ENCODE measurements around the gene TRAP1.

Gene TRAP1

GRCh38 chr16:3713587-3714242 is 3.6 kb downstream of the TRAP1 start:
- Histone ChIP-seq H3K36me3 (no peaks in the 10 kb centered on the region), H3K4me1 (ENCODE audit: control insufficient read depth in 1 of 2, insufficient read depth in 1 of 2, low read depth in 1 of 2, low read length in 1 of 2) (peaks cover 15 to 20% of the 10 kb centered on the region in 2 experiments), H3K27me3 (no peaks in the 10 kb centered on the region), H3K27ac (no peak overlapping the region), H3K4me3 (ENCODE audit: low read depth in 1 of 2, low read length in 1 of 2) (no peak overlapping the region), H3K9me3 (no peaks in the 10 kb centered on the region)
- TF ChIP-seq, protein P1, sequence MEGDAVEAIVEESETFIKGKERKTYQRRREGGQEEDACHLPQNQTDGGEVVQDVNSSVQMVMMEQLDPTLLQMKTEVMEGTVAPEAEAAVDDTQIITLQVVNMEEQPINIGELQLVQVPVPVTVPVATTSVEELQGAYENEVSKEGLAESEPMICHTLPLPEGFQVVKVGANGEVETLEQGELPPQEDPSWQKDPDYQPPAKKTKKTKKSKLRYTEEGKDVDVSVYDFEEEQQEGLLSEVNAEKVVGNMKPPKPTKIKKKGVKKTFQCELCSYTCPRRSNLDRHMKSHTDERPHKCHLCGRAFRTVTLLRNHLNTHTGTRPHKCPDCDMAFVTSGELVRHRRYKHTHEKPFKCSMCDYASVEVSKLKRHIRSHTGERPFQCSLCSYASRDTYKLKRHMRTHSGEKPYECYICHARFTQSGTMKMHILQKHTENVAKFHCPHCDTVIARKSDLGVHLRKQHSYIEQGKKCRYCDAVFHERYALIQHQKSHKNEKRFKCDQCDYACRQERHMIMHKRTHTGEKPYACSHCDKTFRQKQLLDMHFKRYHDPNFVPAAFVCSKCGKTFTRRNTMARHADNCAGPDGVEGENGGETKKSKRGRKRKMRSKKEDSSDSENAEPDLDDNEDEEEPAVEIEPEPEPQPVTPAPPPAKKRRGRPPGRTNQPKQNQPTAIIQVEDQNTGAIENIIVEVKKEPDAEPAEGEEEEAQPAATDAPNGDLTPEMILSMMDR (IDR thresholded peaks at IDR 0.05) = no peak

- no peaks in the 10 kb centered on the region for H3K36me3 ChIP-seq
- no peak overlapping the region for H3K4me3 ChIP-seq (ENCODE audit: low read depth in 1 of 2, low read length in 1 of 2)
- H3K27ac ChIP-seq = no peak overlapping the region
- no peaks in the 10 kb centered on the region for H3K9me3 ChIP-seq
- no peaks in the 10 kb centered on the region for H3K27me3 ChIP-seq
- peaks cover 13 to 16% of the 10 kb centered on the region in 2 experiments for H3K4me1 ChIP-seq (ENCODE audit: control insufficient read depth in 1 of 2, insufficient read depth in 1 of 2, low read depth in 1 of 2, low read length in 1 of 2)
- TF ChIP-seq, protein P1 (IDR thresholded peaks at IDR 0.05) = no peak
Observed at GRCh38 chr16:3712861-3713372, 4.4 kb downstream of the TRAP1 start.

DNA sequence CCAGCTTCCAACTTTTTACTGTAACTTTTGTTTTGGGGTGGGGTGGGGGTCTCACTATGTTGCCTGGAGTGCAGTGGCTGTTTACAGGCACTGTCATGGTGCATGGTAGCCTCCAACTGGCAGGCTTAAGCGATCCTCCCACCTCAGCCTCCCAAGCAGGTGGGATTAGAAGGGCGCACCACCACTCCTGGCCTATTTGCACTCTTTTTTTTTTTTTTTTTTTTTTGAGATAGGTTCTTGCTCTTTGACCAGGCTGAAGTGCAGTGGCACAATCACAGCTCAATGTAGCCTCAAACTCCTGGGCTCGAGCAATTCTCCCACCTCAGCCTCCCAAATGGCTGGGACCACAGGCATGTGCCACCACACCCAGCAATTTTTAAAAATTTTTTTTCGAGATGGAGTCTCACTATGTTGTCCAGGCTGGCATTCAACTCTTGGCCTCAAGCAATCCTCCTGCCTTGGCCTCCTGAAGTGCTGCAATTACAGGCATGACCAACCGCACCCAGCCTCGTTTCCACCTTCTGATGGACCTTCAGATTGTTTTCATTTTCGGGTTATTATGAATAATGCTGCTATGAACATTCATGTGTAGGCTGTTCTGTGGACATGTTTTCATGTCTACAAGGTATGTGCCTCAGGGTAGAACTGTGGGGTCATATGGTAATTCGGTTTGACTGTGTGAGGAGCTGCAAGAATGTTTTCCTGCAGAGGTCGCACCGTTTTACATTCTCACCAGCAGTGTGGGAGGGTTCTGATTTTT is 10.9 kb downstream of the TRAP1 start:
- Histone ChIP-seq H3K9me3 (no peaks in the 10 kb centered on the region), H3K27me3 (no peaks in the 10 kb centered on the region), H3K27ac (no peak overlapping the region), H3K36me3 (no peaks in the 10 kb centered on the region), H3K4me3 (ENCODE audit: low read depth in 1 of 2, low read length in 1 of 2) (no peak overlapping the region), H3K4me1 (ENCODE audit: control insufficient read depth in 1 of 2, insufficient read depth in 1 of 2, low read depth in 1 of 2, low read length in 1 of 2) (no peaks in the 10 kb centered on the region)
- TF ChIP-seq, protein P1 (IDR thresholded peaks at IDR 0.05) = no peak

DNA sequence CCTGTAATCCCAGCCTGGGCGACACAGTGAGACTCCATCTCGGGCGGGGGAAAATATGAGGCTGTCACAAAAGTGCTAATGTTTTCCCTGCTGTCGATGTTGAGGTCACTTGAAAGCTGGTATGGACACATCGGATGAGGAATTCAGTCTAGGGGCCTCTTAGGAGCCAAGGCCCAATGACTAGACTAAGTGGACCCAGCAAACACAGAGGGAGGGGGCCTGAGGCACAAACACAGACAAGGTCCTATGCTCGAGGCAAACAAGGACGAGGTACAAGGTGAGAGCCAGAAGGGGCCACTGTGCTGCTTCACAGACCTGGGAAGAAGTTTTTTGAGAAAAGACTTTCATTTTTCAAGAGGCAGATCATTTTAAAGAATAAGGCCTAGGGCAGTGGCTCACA is 15.2 kb downstream of the TRAP1 start:
- Histone ChIP-seq H3K4me3 (ENCODE audit: low read depth in 1 of 2, low read length in 1 of 2) (no peak overlapping the region), H3K27ac (no peak overlapping the region), H3K9me3 (no peaks in the 10 kb centered on the region), H3K4me1 (ENCODE audit: control insufficient read depth in 1 of 2, insufficient read depth in 1 of 2, low read depth in 1 of 2, low read length in 1 of 2) (no peaks in the 10 kb centered on the region), H3K36me3 (no peaks in the 10 kb centered on the region), H3K27me3 (no peaks in the 10 kb centered on the region)
- TF ChIP-seq, protein P1 (IDR thresholded peaks at IDR 0.05) = no peak

DNA sequence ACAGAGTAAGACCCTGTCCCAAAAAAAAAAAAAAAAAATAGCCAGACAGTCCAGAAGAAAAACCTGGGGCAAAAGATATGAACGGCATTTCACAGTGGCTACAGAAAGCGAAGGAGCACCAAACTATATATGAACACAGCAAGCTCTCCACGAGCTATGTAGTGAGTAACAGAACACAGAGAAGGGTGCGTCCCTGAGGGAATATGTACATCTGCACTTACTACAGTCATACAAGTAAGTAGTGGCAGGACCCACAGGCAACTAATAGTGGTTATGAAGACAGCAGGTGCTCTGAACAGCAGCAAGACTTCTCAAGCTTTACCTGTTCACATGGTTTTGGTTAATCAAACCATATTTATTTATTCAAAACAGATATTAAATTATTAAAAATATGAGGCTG is 15.8 kb downstream of the TRAP1 start:
- H3K27me3 ChIP-seq = no peaks in the 10 kb centered on the region
- no peaks in the 10 kb centered on the region for H3K9me3 ChIP-seq
- TF ChIP-seq, protein P1 (IDR thresholded peaks at IDR 0.05) = no peak
- H3K36me3 ChIP-seq = no peaks in the 10 kb centered on the region
- H3K27ac ChIP-seq = no peak overlapping the region
- H3K4me1 ChIP-seq (ENCODE audit: control insufficient read depth in 1 of 2, insufficient read depth in 1 of 2, low read depth in 1 of 2, low read length in 1 of 2) = no peaks in the 10 kb centered on the region
- no peak overlapping the region for H3K4me3 ChIP-seq (ENCODE audit: low read depth in 1 of 2, low read length in 1 of 2)

Data from neutrophil (primary cell).